ENCODE data around the gene GLYR1.

- TF ChIP-seq GATA3 (IDR thresholded peaks at IDR 0.05; ENCODE audit: low read depth, low read length) (no peak), GATA2 (IDR thresholded peaks at IDR 0.05; ENCODE audit: low read depth, low read length) (no peak)
Observed at GRCh38 chr16:4772351-4772750, 74.7 kb downstream of the GLYR1 start.

Measured in SH-SY5Y (cell line).